Measurements from ENCODE around the gene PEMT.

PEMT gene

DNA sequence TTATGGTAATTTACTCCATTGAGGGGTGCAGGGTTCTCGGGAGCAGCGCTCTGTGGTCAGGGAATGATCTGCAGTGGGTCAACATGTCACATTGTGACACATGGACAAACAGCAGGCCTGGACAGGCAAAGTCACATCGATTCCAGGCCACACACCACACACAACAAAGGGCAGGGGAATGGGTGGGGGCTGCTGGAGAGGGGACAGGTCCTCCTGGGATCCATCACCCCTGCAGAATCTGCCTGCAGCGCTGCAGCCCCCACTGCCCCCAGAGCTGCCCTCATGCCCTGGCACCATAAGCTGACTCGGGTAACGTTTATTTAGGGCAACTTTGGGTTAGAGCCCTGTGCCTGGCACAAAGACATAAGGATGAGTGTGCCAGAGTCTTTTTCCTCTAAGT lies 9.1 kb downstream of the PEMT start:
- H3K9ac ChIP-seq (ENCODE audit: low read length): no peak overlapping the region
- no peaks in the 10 kb centered on the region; the same call in 1 of the 2 replicates for H3K79me2 ChIP-seq (ENCODE audit: low read length)
- H3K27ac ChIP-seq (ENCODE audit: low read length): no peak overlapping the region
- H3K9me3 ChIP-seq (replicated peaks; ENCODE audit: insufficient read depth, low read length): no peaks in the 10 kb centered on the region
- no peak for DNase-seq
- no peak overlapping the region for H2AFZ ChIP-seq (ENCODE audit: low read length)
- no peaks in the 10 kb centered on the region for H3K9me2 ChIP-seq (replicated peaks; ENCODE audit: insufficient read depth, low read length)
- H3K4me3 ChIP-seq (ENCODE audit: low read length): no peak overlapping the region
- H3K4me2 ChIP-seq (ENCODE audit: low read depth, low read length): no peak overlapping the region
- H3F3A ChIP-seq (ENCODE audit: insufficient read depth, low read length): no peaks in the 10 kb centered on the region
- H3K27me3 ChIP-seq (replicated peaks; ENCODE audit: insufficient read depth, low read length): no peaks in the 10 kb centered on the region
- H4K20me1 ChIP-seq (ENCODE audit: insufficient read depth, low read length): no peaks in the 10 kb centered on the region
- no peaks in the 10 kb centered on the region for H3K36me3 ChIP-seq (replicated peaks; ENCODE audit: insufficient read depth, low read length)
- no peaks in the 10 kb centered on the region for H3K4me1 ChIP-seq (ENCODE audit: low read length)
- TF ChIP-seq EZH2 (optimal IDR thresholded peaks at IDR 0.05; ENCODE audit: low read depth, low read length): no peak

DNA sequence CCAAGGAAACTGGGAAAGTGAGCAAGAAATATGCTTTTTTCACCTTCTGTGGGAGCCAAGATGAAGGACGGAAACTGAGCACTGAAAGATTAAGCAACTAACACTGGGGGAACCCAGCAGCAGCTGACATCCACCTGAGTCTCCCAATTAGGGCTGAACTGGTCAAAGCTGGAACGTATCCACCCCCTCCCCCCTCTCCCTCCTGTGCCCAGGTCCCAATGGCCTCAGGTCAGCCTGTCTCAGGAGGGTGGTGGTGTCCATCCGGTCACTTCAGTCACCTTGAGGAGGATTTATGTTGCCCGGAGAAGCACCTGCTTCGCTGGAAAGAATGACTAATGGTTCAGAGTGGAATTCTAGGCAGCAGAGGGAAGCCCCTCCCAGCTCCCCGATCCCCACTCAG lies 10.0 kb downstream of the PEMT start:
- no peak overlapping the region for H3K9ac ChIP-seq (ENCODE audit: low read length)
- no peak for DNase-seq
- no peaks in the 10 kb centered on the region for H3K9me2 ChIP-seq (replicated peaks; ENCODE audit: insufficient read depth, low read length)
- no peak overlapping the region for H3K27ac ChIP-seq (ENCODE audit: low read length)
- H3K4me3 ChIP-seq (ENCODE audit: low read length): no peak overlapping the region
- H3K4me1 ChIP-seq (ENCODE audit: low read length): no peaks in the 10 kb centered on the region
- TF ChIP-seq, protein P1, sequence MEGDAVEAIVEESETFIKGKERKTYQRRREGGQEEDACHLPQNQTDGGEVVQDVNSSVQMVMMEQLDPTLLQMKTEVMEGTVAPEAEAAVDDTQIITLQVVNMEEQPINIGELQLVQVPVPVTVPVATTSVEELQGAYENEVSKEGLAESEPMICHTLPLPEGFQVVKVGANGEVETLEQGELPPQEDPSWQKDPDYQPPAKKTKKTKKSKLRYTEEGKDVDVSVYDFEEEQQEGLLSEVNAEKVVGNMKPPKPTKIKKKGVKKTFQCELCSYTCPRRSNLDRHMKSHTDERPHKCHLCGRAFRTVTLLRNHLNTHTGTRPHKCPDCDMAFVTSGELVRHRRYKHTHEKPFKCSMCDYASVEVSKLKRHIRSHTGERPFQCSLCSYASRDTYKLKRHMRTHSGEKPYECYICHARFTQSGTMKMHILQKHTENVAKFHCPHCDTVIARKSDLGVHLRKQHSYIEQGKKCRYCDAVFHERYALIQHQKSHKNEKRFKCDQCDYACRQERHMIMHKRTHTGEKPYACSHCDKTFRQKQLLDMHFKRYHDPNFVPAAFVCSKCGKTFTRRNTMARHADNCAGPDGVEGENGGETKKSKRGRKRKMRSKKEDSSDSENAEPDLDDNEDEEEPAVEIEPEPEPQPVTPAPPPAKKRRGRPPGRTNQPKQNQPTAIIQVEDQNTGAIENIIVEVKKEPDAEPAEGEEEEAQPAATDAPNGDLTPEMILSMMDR (IDR thresholded peaks at IDR 0.05; ENCODE audit: low read length): no peak
- TF ChIP-seq EZH2 (optimal IDR thresholded peaks at IDR 0.05; ENCODE audit: low read depth, low read length) (no peak), EZH2phosphoT487 (IDR thresholded peaks at IDR 0.05; ENCODE audit: low read length) (no peak)
- no peaks in the 10 kb centered on the region for H4K20me1 ChIP-seq (ENCODE audit: insufficient read depth, low read length)
- H2AFZ ChIP-seq (ENCODE audit: low read length): no peak overlapping the region
- no peaks in the 10 kb centered on the region for H3K27me3 ChIP-seq (replicated peaks; ENCODE audit: insufficient read depth, low read length)
- H3F3A ChIP-seq (ENCODE audit: insufficient read depth, low read length): no peaks in the 10 kb centered on the region
- no peaks in the 10 kb centered on the region for H3K36me3 ChIP-seq (replicated peaks; ENCODE audit: insufficient read depth, low read length)
- H3K79me2 ChIP-seq (ENCODE audit: low read length): no peaks in the 10 kb centered on the region; the same call in 1 of the 2 replicates
- no peaks in the 10 kb centered on the region for H3K9me3 ChIP-seq (replicated peaks; ENCODE audit: insufficient read depth, low read length)
- no peak overlapping the region for H3K4me2 ChIP-seq (ENCODE audit: low read depth, low read length)

DNA sequence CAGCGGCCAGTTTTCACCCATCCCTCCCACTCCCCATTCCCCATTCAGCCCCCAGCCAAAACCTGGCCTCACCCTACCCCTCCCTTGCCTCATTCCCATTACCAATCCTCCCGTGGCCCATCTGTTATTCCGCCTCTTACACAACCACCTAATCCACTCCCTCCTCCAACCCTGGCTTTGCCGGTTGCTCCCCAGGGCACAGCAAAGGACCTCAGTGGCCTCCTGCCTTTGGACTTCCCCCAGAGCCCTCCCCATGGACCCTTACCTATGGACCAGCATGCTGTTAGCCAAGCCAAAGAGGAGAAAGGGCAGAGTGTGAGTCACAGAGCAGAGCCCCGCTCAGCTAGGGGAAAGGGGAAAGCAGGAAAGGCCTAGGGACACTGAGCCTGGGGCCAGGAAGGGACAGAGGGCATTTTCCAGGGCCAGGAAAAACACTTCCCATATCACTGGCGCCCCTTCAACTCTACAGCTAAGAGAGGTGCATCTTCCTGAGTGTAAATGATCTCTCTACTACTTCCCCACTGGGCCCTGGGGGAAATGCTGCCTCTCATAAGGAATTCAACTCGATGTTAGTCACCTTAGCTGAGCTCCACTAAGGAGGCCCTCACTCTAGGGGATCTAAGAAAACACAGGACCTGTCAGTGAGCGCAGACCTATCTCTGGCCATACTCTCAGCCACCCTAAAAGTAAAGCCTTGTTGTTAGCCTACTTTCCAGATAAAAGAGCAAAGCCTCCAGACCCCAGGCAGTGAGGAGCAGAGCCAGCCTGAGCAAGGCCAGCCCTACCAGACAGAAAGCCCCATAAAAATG lies 10.6 kb downstream of the PEMT start:
- no peaks in the 10 kb centered on the region for H3K4me1 ChIP-seq (ENCODE audit: low read length)
- no peaks in the 10 kb centered on the region for H4K20me1 ChIP-seq (ENCODE audit: insufficient read depth, low read length)
- no peaks in the 10 kb centered on the region; the same call in 1 of the 2 replicates for H3K79me2 ChIP-seq (ENCODE audit: low read length)
- no peak overlapping the region for H3K4me2 ChIP-seq (ENCODE audit: low read depth, low read length)
- H3F3A ChIP-seq (ENCODE audit: insufficient read depth, low read length): no peaks in the 10 kb centered on the region
- H3K27me3 ChIP-seq (replicated peaks; ENCODE audit: insufficient read depth, low read length): no peaks in the 10 kb centered on the region
- DNase-seq: no peak
- no peak overlapping the region for H2AFZ ChIP-seq (ENCODE audit: low read length)
- H3K27ac ChIP-seq (ENCODE audit: low read length): no peak overlapping the region
- no peaks in the 10 kb centered on the region for H3K9me2 ChIP-seq (replicated peaks; ENCODE audit: insufficient read depth, low read length)
- no peaks in the 10 kb centered on the region for H3K9me3 ChIP-seq (replicated peaks; ENCODE audit: insufficient read depth, low read length)
- no peak overlapping the region for H3K4me3 ChIP-seq (ENCODE audit: low read length)
- TF ChIP-seq EZH2phosphoT487 (IDR thresholded peaks at IDR 0.05; ENCODE audit: low read length): no peak
- TF ChIP-seq EZH2 (optimal IDR thresholded peaks at IDR 0.05; ENCODE audit: low read depth, low read length): no peak
- TF ChIP-seq, protein P1 (IDR thresholded peaks at IDR 0.05; ENCODE audit: low read length): no peak
- H3K36me3 ChIP-seq (replicated peaks; ENCODE audit: insufficient read depth, low read length): no peaks in the 10 kb centered on the region
- no peak overlapping the region for H3K9ac ChIP-seq (ENCODE audit: low read length)

DNA sequence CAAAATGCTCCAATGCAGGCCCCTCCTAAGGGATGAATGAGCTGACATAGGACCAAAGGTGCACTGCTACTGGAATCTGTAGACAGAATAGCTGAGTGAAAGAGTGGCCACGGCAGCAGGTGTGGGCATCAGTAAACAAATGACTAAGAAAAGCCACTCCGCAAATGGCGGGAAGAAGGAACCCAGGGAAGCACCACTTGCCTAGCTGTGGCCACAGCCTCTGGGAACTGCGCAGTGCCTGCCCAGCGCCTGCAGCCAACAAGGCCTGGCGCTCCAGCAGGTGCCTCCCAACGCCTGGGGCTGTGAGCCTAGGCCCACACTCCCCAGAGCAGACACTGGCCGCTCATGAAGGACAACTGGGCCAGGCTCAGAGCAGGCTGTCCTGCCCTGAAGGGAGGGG lies 11.8 kb downstream of the PEMT start:
- no peak overlapping the region for H3K4me3 ChIP-seq (ENCODE audit: low read length)
- H4K20me1 ChIP-seq (ENCODE audit: insufficient read depth, low read length): no peaks in the 10 kb centered on the region
- no peak overlapping the region for H3K27ac ChIP-seq (ENCODE audit: low read length)
- H3K79me2 ChIP-seq (ENCODE audit: low read length): no peaks in the 10 kb centered on the region; the same call in 1 of the 2 replicates
- H3K27me3 ChIP-seq (replicated peaks; ENCODE audit: insufficient read depth, low read length): no peaks in the 10 kb centered on the region
- no peak overlapping the region for H3K9ac ChIP-seq (ENCODE audit: low read length)
- no peaks in the 10 kb centered on the region for H3K9me3 ChIP-seq (replicated peaks; ENCODE audit: insufficient read depth, low read length)
- no peak for DNase-seq
- no peaks in the 10 kb centered on the region for H3K4me1 ChIP-seq (ENCODE audit: low read length)
- TF ChIP-seq EZH2 (optimal IDR thresholded peaks at IDR 0.05; ENCODE audit: low read depth, low read length) (no peak), EZH2phosphoT487 (IDR thresholded peaks at IDR 0.05; ENCODE audit: low read length) (no peak)
- TF ChIP-seq, protein P1 (IDR thresholded peaks at IDR 0.05; ENCODE audit: low read length): no peak
- H3F3A ChIP-seq (ENCODE audit: insufficient read depth, low read length): no peaks in the 10 kb centered on the region
- H3K4me2 ChIP-seq (ENCODE audit: low read depth, low read length): no peak overlapping the region
- no peaks in the 10 kb centered on the region for H3K36me3 ChIP-seq (replicated peaks; ENCODE audit: insufficient read depth, low read length)
- H2AFZ ChIP-seq (ENCODE audit: low read length): no peak overlapping the region
- no peaks in the 10 kb centered on the region for H3K9me2 ChIP-seq (replicated peaks; ENCODE audit: insufficient read depth, low read length)

All from MM.1S (cell line).